HG02970 (cell line): ENCODE results near the gene PRKN.
"Not testable (repeated sequence)": the region's sequence is repeated elsewhere in the genome, so short reads cannot be mapped to it uniquely, and the experiment has no call there.

Source experiments
- ATAC-seq: cut with Tn5 transposase; IDR thresholded peaks from one replicate; pipeline ENCODE4 v1.9.1; 2021; ENCODE audit warnings: mild to moderate bottlenecking, moderate library complexity, moderate number of reproducible peaks; ENCODE audit not compliant: unreplicated experiment, low FRiP score

PRKN gene

GRCh38 chr6:161338015-161338414, 1389.6 kb downstream of the PRKN start:
- ATAC-seq, result no peak

- no peak for ATAC-seq
These were observed 1391.1 kb downstream of the PRKN start for GRCh38 chr6:161336479-161336878.

GRCh38 chr6:161333410-161333809, 1394.2 kb downstream of the PRKN start:
- ATAC-seq, result no peak

DNA sequence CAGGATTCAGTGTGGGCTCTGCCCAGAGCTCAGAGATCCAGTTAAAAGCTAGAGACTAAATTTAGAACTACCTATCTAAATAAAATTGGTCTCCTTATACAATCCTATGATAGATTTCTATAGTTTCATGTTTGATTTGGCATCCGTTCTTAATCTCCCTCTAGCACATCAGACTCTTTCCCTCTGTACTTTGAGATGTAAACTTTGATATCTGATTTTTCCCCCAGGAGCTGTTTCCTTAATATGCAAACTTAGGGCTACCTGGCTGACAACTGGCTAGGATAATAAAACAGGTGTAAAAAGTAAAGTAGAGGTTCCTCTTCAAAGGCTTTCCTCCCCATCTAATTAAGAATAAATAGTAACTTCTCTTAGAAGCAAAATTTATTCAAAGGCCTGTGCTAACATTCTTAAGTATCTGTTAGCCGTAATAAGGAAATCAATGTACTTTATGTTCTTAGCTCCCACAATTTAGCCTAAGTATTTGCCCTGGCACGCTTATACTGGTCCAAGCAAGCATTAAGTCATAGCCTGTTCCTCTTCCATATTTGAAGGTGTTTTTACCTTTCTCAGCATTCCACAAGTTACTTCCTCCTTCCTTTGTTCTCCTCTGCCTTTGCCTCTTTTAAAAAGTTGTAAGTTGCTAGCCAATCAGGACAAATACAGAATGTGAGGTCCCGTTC, 1396.0 kb downstream of the PRKN start:
- ATAC-seq, result not testable (repeated sequence)

- ATAC-seq, result no peak
These were observed 1400.1 kb downstream of the PRKN start for GRCh38 chr6:161327360-161327953.

DNA sequence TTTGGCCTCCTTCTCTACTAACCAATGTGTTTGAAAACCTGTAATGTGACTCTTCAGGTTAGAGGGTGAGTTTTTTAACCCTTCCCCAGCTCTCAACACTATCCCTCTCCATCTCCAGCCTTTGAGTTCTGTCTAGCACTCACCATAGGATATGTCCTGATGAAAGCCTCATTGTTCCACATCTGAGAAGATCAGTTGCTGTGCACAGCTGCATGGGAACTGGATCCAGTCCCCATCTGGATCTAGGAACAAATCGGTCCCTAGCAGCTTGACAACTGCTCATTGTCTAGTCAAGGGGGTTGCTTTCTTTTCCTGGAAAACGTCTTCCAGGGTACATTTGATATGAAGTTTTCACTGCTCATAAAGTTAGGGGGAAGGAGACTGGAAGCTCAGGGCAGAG, 1408.3 kb downstream of the PRKN start:
- ATAC-seq, result no peak

DNA sequence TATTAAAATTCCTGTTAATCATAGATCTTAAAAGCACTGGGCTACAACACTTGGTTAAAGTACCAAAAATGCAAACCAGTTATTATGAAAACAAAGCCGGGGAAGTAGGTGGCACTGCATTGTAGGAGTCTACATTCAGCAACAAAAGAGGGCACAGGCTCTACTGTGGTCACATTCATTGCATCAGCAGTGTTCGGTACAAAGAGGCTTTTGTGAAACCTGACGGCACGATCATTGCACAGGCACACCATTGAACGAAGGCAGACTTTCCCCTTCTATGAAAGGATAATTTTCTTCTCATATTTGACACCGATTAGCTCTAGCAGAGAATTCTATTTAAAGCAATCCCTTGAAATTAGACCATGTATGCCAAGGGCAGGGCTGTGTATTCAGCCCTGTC, 1409.1 kb downstream of the PRKN start:
- ATAC-seq, result no peak

- ATAC-seq, result no peak
These were observed 1411.0 kb downstream of the PRKN start for GRCh38 chr6:161316531-161316930.

GRCh38 chr6:161315246-161315917, 1412.2 kb downstream of the PRKN start:
- not testable (repeated sequence) for ATAC-seq

- ATAC-seq, result not testable (repeated sequence)
These were observed 1412.9 kb downstream of the PRKN start for GRCh38 chr6:161314541-161315245.

- no peak for ATAC-seq
These were observed 1413.5 kb downstream of the PRKN start for GRCh38 chr6:161313940-161314509.

- not testable (repeated sequence) for ATAC-seq
These were observed 1414.1 kb downstream of the PRKN start for GRCh38 chr6:161313475-161313874.

GRCh38 chr6:161309774-161310173, 1417.8 kb downstream of the PRKN start:
- not testable (repeated sequence) for ATAC-seq

DNA sequence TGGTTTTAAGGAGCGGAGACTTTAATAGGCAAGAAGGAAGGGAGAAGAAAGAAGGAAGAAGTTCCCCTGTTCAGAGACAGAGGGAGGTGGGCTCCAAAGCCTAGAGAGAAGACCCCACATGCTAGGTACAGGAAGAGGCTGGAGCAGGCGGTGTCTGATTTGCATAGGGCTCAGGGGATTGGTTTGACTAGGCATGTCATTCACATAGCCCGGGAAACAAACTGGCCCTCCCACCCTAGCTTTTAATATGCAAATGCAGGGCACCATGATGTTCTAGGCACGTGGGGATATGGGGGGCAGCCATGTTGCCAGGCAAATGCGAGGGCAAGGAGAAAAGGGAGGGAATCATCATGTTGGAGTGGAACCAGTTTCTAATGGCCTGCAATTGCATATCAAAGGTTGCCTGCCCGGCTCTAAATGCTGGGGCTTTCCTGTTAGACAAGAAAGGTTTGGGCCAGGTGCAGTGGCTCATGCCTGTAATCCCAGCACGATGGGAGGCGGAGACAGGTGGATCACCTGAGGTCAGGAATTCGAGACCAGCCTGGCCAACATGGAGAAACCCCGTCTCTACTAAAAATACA, 1419.4 kb downstream of the PRKN start:
- no peak for ATAC-seq

DNA sequence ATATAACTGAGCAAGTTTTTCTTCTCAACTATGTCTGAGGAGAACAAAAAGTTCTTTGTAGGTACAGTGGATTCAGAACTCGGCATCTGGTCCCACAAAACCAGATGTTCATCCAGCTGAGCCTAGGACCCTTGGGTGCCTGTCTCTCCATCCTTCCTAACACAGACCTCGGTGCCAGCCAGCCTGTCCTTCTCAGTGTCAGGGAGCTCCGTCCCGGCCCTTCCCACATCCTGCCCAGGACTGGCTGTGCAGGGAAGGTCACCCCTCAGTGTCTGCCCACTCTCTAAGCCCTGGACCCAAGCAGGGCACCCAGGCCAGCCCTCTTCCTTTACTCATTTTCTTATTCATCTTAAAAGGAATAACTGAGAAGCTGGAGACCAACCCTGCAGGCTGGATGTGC, 1421.7 kb downstream of the PRKN start:
- no peak for ATAC-seq

DNA sequence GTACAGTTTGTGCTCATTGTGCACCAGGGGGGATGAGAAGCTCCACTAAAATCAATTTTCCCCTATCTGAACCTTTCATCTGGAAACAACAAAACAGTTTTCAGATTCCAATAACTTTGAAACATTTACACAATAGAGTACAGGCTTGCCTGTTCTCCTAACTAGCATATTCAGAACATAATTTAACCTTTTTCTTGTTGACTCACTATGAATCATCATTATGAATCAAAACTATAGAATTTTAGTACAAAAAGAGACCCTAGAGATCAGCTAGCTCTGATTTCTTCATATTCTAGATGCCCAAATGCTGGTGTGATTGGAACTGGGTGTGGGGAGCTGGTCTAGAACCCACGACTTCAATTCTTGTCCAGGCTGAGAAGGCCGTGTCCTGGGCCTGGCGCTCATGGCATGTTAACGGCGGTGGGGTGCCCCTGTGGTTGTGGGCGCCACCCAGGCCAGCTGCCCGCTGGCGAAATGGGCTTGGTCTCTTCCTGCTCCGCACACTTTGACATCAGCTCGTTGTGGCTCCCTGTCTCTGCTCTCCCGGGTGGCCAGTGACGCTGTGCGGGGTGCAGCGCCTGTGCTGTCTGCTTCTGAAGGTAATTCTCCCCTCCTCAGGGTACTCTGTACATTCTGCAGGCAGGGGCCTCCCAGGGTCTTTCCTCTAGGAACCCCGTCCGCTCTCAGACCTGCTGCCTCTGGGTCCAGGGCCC, 1423.8 kb downstream of the PRKN start:
- ATAC-seq, result no peak

GRCh38 chr6:161302949-161303348, 1424.6 kb downstream of the PRKN start:
- no peak for ATAC-seq

GRCh38 chr6:161301338-161301737, 1426.2 kb downstream of the PRKN start:
- ATAC-seq, result no peak

DNA sequence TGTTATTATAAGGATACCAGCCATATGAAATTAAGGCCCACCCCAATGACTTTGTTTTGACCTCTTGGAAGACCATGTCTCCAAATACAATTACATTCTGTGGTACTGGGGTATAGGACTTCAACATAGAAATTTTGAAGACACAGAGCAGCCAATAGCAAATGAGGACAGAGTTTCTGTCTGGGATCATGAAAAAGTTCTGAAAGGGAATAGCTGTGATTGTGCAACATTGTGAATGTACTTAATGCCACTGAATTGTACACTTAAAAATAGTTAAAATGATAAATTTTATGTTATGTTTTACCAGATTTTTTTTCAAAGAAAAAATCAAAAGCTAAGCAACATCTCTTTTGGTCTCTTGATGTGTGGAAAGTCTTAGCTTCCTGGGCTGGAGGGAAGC, 1426.7 kb downstream of the PRKN start:
- ATAC-seq, result no peak

DNA sequence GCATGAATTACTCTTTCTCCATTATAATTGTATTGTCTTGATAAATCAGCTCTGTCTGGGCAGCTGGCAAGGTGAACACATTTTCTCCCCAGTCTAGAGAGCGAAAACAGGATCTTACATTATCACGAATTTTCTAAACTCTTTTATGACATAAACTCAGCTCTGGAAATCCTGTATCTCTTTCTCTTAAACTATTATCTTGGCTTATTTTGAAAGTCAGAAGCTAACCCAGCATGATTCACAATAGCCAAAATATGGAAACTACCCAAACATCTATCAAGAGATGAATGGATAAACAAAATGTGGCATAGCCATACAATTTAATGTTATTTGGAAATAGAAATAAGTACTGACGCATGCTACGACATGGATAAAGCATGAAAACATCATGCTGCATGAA, 1427.8 kb downstream of the PRKN start:
- ATAC-seq, result no peak
